ENCODE measurements around the gene CDH4. TPM values are rescaled to one million over a fixed set of nuclear protein-coding genes. Genes with fewer than 3 reads are reported as not detected.

CDH4 gene
- total and polyA plus RNA-seq, 11 donors, result 0.04 to 0.54 (median 0.08) TPM; not detected in 1

DNA sequence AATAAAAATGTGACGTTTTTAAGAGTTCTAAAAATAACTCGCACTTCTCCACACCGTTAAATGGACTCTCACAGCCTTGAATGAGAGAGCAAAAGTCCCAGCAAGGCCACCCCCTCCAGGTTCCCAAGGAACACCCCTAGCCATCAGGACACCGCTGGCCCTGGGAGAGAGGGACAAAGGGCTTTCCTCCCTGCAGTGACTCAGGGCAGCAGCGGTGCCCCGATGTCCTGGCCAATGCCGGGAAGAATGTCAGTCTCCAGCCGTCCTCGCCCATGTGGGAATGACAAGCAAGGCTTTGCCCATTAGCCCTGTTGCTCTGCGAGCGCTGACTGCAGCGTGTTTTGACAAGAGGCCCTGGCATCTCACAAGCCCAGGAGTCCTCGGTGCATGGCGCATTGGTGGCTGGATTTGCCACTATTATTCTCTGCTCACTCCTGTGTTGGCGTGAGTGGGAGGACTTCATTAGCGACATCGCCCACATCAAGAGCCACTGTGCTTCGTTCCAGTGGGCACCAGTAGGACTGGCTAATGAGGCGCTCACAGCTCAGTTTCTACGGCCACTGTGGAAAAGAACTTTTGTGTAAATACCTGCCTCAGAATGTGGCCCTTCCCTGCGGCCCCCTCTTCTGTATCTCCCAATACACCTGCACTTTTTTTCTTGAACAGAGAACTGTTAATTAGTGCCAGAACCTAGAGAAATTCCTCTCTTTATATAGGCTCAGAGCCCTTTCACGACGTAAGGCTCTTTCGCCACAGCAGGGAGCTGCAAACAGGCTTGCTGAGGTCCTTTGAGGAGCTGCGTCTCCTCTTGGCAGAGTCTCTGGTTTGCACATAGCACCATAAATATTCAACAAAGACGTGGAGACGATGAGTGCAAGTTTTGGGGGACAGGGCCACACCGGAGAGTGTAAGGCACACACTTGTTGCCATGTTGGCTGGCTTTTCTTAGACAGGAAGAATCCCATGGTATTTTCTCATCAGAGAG lies 477.0 kb downstream of the CDH4 start:
- DNase-seq, result peak in 2 of 5 donors; percentile 17 to 32
- TF ChIP-seq, protein P1, sequence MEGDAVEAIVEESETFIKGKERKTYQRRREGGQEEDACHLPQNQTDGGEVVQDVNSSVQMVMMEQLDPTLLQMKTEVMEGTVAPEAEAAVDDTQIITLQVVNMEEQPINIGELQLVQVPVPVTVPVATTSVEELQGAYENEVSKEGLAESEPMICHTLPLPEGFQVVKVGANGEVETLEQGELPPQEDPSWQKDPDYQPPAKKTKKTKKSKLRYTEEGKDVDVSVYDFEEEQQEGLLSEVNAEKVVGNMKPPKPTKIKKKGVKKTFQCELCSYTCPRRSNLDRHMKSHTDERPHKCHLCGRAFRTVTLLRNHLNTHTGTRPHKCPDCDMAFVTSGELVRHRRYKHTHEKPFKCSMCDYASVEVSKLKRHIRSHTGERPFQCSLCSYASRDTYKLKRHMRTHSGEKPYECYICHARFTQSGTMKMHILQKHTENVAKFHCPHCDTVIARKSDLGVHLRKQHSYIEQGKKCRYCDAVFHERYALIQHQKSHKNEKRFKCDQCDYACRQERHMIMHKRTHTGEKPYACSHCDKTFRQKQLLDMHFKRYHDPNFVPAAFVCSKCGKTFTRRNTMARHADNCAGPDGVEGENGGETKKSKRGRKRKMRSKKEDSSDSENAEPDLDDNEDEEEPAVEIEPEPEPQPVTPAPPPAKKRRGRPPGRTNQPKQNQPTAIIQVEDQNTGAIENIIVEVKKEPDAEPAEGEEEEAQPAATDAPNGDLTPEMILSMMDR (IDR thresholded peaks at IDR 0.05), result no peak
- TF ChIP-seq POLR2A (IDR thresholded peaks at IDR 0.05), result no peak
- Histone ChIP-seq H3K27me3 (peaks cover 0 to 14% (median 2%) of the 10 kb centered on the region in 9 donors), H3K4me3 (no peak overlapping the region), H3K36me3 (no peaks in the 10 kb centered on the region), H3K9me3 (no peaks in the 10 kb centered on the region), H3K4me1 (no peaks in the 10 kb centered on the region), H3K27ac (no peak overlapping the region)
- ATAC-seq, result no peak
- WGBS, 4 donors, result 76 to 81% (median 77%) methylated on average over 21 to 28 of the region's 28 CpGs
- intact Hi-C loops (cut with DNase I), result no loop called here

DNA sequence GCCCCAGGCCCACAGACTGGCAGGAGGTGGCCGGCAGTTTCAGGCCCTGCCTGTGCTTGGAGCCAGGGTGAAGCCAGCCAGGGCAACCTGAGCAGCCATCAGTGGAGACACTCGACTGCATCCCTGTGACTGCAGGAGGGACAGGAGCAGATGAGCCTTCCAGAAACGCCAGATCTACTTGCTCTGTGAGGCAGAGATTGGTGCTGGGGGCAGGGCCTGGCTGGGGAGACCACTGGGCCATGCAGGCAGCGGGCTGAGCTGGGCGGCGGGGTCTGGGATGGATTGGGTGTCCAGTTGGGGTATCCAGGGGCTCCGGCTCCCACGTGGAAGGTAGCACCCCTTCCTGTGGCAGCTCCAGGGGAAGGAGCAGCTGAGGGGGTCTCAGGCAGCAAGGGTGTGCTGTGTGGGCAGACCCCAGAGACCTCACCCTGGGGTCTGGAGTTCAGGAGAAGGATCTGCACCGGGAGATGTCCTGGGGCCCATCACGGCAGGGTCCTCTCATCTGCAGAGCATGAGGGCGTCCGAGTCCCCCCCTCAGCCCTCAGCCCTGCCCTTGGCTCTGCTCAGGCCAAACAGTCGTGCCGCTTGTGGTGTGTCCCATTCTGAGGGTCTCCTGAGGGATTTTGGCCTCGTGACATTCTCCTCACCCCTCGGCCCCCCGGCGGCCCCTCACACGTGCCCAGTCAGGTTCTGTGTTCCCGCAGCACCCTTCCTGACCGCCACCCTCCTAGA lies 478.7 kb downstream of the CDH4 start:
- Histone ChIP-seq H3K4me3 (no peak overlapping the region), H3K36me3 (no peaks in the 10 kb centered on the region), H3K27ac (no peak overlapping the region), H3K4me1 (no peaks in the 10 kb centered on the region), H3K27me3 (peaks cover 0 to 26% (median 2%) of the 10 kb centered on the region in 9 donors), H3K9me3 (no peaks in the 10 kb centered on the region)
- TF ChIP-seq POLR2A (IDR thresholded peaks at IDR 0.05), result no peak
- TF ChIP-seq, protein P1 (IDR thresholded peaks at IDR 0.05), result no peak
- WGBS, 4 donors, result 79 to 85% (median 83%) methylated on average over 19 to 21 of the region's 21 CpGs
- intact Hi-C loops (cut with DNase I), result no loop called here
- ATAC-seq, result no peak
- peak in 2 of 5 donors; percentile 18 to 56 for DNase-seq

- intact Hi-C loops (cut with DNase I), result no loop called here
- Histone ChIP-seq H3K36me3 (no peaks in the 10 kb centered on the region), H3K27me3 (peaks cover 0 to 31% (median 2%) of the 10 kb centered on the region in 9 donors), H3K27ac (no peak overlapping the region), H3K4me3 (no peak overlapping the region), H3K9me3 (no peaks in the 10 kb centered on the region), H3K4me1 (no peaks in the 10 kb centered on the region)
- DNase-seq, result peak in 2 of 5 donors; percentile 10 to 22
- no peak for ATAC-seq
- WGBS, 4 donors, result 80 to 86% (median 82%) methylated on average over 18 to 22 of the region's 22 CpGs
- no peak for TF ChIP-seq POLR2A (IDR thresholded peaks at IDR 0.05)
- TF ChIP-seq, protein P1 (IDR thresholded peaks at IDR 0.05), result no peak
Observed at GRCh38 chr20:61731363-61732181, 479.5 kb downstream of the CDH4 start.
